ENCODE measurements around the gene CASTOR1. TPM values are rescaled to one million over a fixed set of nuclear protein-coding genes. Genes with fewer than 3 reads are reported as not detected.

Gene CASTOR1
- total RNA-seq, 8 experiments from 2014 or later, result 1.7 to 13.6 (median 7.0) TPM

- H3K4me3 ChIP-seq, result no peak overlapping the region
- in situ Hi-C loops (cut with MboI; ENCODE audit: low pct_unique_long_range_greater_than_20kb in 2 of 9, low sequenced_read_pairs in 9 of 9, unreplicated experiment in 9 of 9), result no loop called here
- WGBS, 10 experiments, result 48 to 100% (median 90%) methylated on average over 1 to 4 of the region's 8 CpGs; no CpG with 5 or more reads in 3 of the 10 experiments
- H3K4me1 ChIP-seq (replicated peaks in 1 of 2), result no peaks in the 10 kb centered on the region
- H3K27ac ChIP-seq, result no peak overlapping the region
- peak in 1 of 8 experiments; percentile 10 for ATAC-seq (replicated peaks in 6 of 8)
Measured at GRCh38 chr22:30313527-30314363, 24.4 kb upstream of the CASTOR1 start.

- no peak overlapping the region for H3K27ac ChIP-seq
- 0 to 100% (median 88%) methylated on average over 1 to 6 of the region's 6 CpGs; no CpG with 5 or more reads in 2 of the 10 experiments for WGBS, 10 experiments
- H3K4me3 ChIP-seq, result no peak overlapping the region
- peak in 2 of 8 experiments; percentile 4 to 7 for ATAC-seq (replicated peaks in 6 of 8)
- in situ Hi-C loops (cut with MboI; ENCODE audit: low pct_unique_long_range_greater_than_20kb in 2 of 9, low sequenced_read_pairs in 9 of 9, unreplicated experiment in 9 of 9), result no loop called here
- H3K4me1 ChIP-seq (replicated peaks in 1 of 2), result no peaks in the 10 kb centered on the region
Measured at GRCh38 chr22:30312053-30312452, 22.7 kb upstream of the CASTOR1 start.

- Histone ChIP-seq H3K27ac (no peak overlapping the region), H3K4me1 (replicated peaks in 1 of 2) (no peaks in the 10 kb centered on the region), H3K4me3 (no peak overlapping the region)
- in situ Hi-C loops (cut with MboI; ENCODE audit: low pct_unique_long_range_greater_than_20kb in 2 of 9, low sequenced_read_pairs in 9 of 9, unreplicated experiment in 9 of 9), result no loop called here
- ATAC-seq (replicated peaks in 6 of 8), result peak; percentile 17 to 69 (median 51)
- 40 to 90% (median 72%) methylated on average over 1 to 6 of the region's 8 CpGs; no CpG with 5 or more reads in 3 of the 10 experiments for WGBS, 10 experiments
Measured at GRCh38 chr22:30310881-30311771, 21.8 kb upstream of the CASTOR1 start.

- Histone ChIP-seq H3K27ac (no peak overlapping the region), H3K4me1 (replicated peaks in 1 of 2) (no peaks in the 10 kb centered on the region), H3K4me3 (no peak overlapping the region)
- in situ Hi-C loops (cut with MboI; ENCODE audit: low pct_unique_long_range_greater_than_20kb in 2 of 9, low sequenced_read_pairs in 9 of 9, unreplicated experiment in 9 of 9), result no loop called here
- peak in 1 of 8 experiments; percentile 51 for ATAC-seq (replicated peaks in 6 of 8)
- WGBS, 10 experiments, result 30 to 94% (median 70%) methylated on average over 2 to 6 of the region's 7 CpGs; no CpG with 5 or more reads in 2 of the 10 experiments
Measured at GRCh38 chr22:30309951-30310741, 20.8 kb upstream of the CASTOR1 start.

GRCh38 chr22:30308518-30309230 is 19.4 kb upstream of the CASTOR1 start:
- no peak overlapping the region for H3K4me3 ChIP-seq
- WGBS, 10 experiments, result 16 to 100% (median 84%) methylated on average over 1 to 3 of the region's 5 CpGs; no CpG with 5 or more reads in 4 of the 10 experiments
- no peaks in the 10 kb centered on the region for H3K4me1 ChIP-seq (replicated peaks in 1 of 2)
- in situ Hi-C loops (cut with MboI; ENCODE audit: low pct_unique_long_range_greater_than_20kb in 2 of 9, low sequenced_read_pairs in 9 of 9, unreplicated experiment in 9 of 9), result no loop called here
- peak in 6 of 8 experiments; percentile 24 to 80 (median 52) for ATAC-seq (replicated peaks in 6 of 8)
- H3K27ac ChIP-seq, result no peak overlapping the region

GRCh38 chr22:30308093-30308492 is 18.8 kb upstream of the CASTOR1 start:
- in situ Hi-C loops (cut with MboI; ENCODE audit: low pct_unique_long_range_greater_than_20kb in 2 of 9, low sequenced_read_pairs in 9 of 9, unreplicated experiment in 9 of 9), result no loop called here
- no peaks in the 10 kb centered on the region for H3K4me1 ChIP-seq (replicated peaks in 1 of 2)
- H3K4me3 ChIP-seq, result no peak overlapping the region
- 40 to 89% (median 80%) methylated on average over 1 to 2 of the region's 2 CpGs; no CpG with 5 or more reads in 5 of the 10 experiments for whole genome bisulfite sequencing, 10 experiments
- no peak for ATAC-seq (replicated peaks in 6 of 8)
- no peak overlapping the region for H3K27ac ChIP-seq

- whole genome bisulfite sequencing, 10 experiments, result 77 to 100% (median 93%) methylated on average over 2 to 4 of the region's 4 CpGs; no CpG with 5 or more reads in 3 of the 10 experiments
- Histone ChIP-seq H3K4me1 (replicated peaks in 1 of 2) (no peaks in the 10 kb centered on the region), H3K4me3 (no peak overlapping the region), H3K27ac (no peak overlapping the region)
- ATAC-seq (replicated peaks in 6 of 8), result no peak
- in situ Hi-C loops (cut with MboI; ENCODE audit: low pct_unique_long_range_greater_than_20kb in 2 of 9, low sequenced_read_pairs in 9 of 9, unreplicated experiment in 9 of 9), result no loop called here
Measured at GRCh38 chr22:30307041-30307574, 17.8 kb upstream of the CASTOR1 start.

GRCh38 chr22:30306627-30307011 is 17.3 kb upstream of the CASTOR1 start:
- H3K27ac ChIP-seq, result no peak overlapping the region
- WGBS, 10 experiments, result 71 to 100% (median 82%) methylated on average over 1 of the region's 1 CpG; no CpG with 5 or more reads in 4 of the 10 experiments
- no peak overlapping the region for H3K4me3 ChIP-seq
- ATAC-seq (replicated peaks in 6 of 8), result no peak
- in situ Hi-C loops (cut with MboI; ENCODE audit: low pct_unique_long_range_greater_than_20kb in 2 of 9, low sequenced_read_pairs in 9 of 9, unreplicated experiment in 9 of 9), result no loop called here
- H3K4me1 ChIP-seq (replicated peaks in 1 of 2), result no peaks in the 10 kb centered on the region

- in situ Hi-C loops (cut with MboI; ENCODE audit: low pct_unique_long_range_greater_than_20kb in 2 of 9, low sequenced_read_pairs in 9 of 9, unreplicated experiment in 9 of 9), result no loop called here
- no peak overlapping the region for H3K27ac ChIP-seq
- H3K4me1 ChIP-seq (replicated peaks in 1 of 2), result no peaks in the 10 kb centered on the region
- H3K4me3 ChIP-seq, result no peak overlapping the region
- no peak for ATAC-seq (replicated peaks in 6 of 8)
- WGBS, 10 experiments, result 20 to 100% (median 55%) methylated on average over 1 to 3 of the region's 3 CpGs; no CpG with 5 or more reads in 2 of the 10 experiments
Measured at GRCh38 chr22:30305906-30306626, 16.8 kb upstream of the CASTOR1 start.

GRCh38 chr22:30305519-30305905 is 16.2 kb upstream of the CASTOR1 start:
- peak in 3 of 8 experiments; percentile 8 to 48 (median 37) for ATAC-seq (replicated peaks in 6 of 8)
- in situ Hi-C loops (cut with MboI; ENCODE audit: low pct_unique_long_range_greater_than_20kb in 2 of 9, low sequenced_read_pairs in 9 of 9, unreplicated experiment in 9 of 9), result no loop called here
- H3K4me3 ChIP-seq, result no peak overlapping the region
- H3K4me1 ChIP-seq (replicated peaks in 1 of 2), result no peaks in the 10 kb centered on the region
- WGBS, 10 experiments, result 0 to 89% (median 20%) methylated on average over 1 to 2 of the region's 4 CpGs; no CpG with 5 or more reads in 5 of the 10 experiments
- no peak overlapping the region for H3K27ac ChIP-seq

GRCh38 chr22:30304495-30305244 is 15.4 kb upstream of the CASTOR1 start:
- WGBS, 10 experiments, result 56 to 100% (median 88%) methylated on average over 2 to 7 of the region's 7 CpGs; no CpG with 5 or more reads in 3 of the 10 experiments
- peak in 1 of 8 experiments; percentile 5 for ATAC-seq (replicated peaks in 6 of 8)
- no peaks in the 10 kb centered on the region for H3K4me1 ChIP-seq (replicated peaks in 1 of 2)
- in situ Hi-C loops (cut with MboI; ENCODE audit: low pct_unique_long_range_greater_than_20kb in 2 of 9, low sequenced_read_pairs in 9 of 9, unreplicated experiment in 9 of 9), result no loop called here
- no peak overlapping the region for H3K4me3 ChIP-seq
- no peak overlapping the region for H3K27ac ChIP-seq

Measured in motor neuron (in vitro differentiated cells).